GM19193 (cell line): ENCODE measurements around the gene ATP2C2.

Source experiments
- POLR2A ChIP-seq: IDR thresholded peaks from 4 replicates; pipeline ENCODE4 v1.6.1; 2011; ENCODE audit not compliant: insufficient read depth, insufficient read length; ENCODE audit errors: extremely low read depth

ATP2C2 gene, protein sequence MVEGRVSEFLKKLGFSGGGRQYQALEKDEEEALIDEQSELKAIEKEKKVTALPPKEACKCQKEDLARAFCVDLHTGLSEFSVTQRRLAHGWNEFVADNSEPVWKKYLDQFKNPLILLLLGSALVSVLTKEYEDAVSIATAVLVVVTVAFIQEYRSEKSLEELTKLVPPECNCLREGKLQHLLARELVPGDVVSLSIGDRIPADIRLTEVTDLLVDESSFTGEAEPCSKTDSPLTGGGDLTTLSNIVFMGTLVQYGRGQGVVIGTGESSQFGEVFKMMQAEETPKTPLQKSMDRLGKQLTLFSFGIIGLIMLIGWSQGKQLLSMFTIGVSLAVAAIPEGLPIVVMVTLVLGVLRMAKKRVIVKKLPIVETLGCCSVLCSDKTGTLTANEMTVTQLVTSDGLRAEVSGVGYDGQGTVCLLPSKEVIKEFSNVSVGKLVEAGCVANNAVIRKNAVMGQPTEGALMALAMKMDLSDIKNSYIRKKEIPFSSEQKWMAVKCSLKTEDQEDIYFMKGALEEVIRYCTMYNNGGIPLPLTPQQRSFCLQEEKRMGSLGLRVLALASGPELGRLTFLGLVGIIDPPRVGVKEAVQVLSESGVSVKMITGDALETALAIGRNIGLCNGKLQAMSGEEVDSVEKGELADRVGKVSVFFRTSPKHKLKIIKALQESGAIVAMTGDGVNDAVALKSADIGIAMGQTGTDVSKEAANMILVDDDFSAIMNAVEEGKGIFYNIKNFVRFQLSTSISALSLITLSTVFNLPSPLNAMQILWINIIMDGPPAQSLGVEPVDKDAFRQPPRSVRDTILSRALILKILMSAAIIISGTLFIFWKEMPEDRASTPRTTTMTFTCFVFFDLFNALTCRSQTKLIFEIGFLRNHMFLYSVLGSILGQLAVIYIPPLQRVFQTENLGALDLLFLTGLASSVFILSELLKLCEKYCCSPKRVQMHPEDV

DNA sequence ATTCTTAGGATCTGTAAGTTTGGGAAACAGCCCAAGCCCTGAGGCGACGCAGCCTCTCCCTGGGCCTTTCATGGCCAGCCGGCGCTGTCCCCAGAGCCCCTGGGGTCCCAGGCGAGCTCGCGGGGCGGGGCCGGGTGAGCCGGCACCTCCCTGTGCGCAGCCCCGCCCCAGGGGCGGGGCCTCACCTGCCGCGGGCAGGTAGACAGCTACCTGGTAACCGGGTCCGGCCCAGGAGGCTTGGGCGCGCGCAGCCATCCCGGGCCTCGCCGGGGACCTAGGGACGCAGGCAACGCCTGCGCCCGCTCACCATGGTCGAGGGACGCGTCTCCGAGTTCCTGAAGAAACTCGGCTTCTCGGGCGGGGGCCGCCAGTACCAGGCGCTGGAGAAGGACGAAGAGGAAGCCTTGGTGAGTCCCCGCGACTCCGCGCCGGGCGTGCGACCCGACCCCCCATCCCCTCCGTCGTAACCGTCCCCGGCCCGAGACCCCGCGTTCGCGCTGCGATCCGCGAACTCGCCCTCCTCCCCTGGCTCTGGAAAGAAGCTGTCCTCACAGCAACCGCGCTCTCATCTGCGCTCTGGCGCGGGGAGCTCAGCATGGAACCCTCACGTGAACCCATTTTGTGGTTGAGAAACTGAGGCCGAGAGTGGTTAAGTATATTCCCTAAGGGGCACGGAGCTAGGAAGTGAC, at the start of gene ATP2C2:
Gene ATP2C2, plus strand, starts transcription at position 231 of the 689 bp plus-strand sequence. Its CDS starts 78 bp downstream, at position 309.
- no peak for TF ChIP-seq POLR2A

DNA sequence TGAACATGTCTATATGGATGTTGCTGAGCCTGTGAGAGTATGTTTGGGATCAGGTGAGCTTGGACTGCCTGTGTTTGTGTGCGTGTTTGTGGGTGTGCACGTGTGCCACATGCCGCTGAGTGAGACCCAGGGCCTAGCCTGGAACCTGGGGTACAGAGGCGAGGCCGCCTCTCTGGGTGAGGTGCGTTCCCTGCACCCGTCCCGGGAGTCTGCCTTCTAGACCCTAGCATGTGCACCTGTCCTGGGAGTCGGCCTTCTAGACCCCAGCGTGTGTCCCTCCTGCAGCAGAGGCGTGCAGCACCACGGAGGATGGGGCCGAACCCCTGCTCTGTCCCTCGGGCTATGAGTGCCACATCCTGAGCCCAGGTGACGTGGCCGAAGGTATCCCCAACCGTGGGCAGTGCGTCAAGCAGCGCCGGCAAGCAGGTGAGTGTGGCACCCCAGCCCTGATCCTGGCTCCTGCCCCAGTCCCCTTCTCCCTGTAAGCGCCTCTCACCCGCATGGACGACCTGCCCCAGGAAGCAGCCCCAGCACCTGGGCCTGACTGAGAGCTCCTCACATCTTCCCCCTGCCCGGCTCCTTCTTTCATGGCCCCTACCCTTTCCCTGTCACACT, 49.1 kb upstream of the ATP2C2 start:
- TF ChIP-seq POLR2A: no peak

DNA sequence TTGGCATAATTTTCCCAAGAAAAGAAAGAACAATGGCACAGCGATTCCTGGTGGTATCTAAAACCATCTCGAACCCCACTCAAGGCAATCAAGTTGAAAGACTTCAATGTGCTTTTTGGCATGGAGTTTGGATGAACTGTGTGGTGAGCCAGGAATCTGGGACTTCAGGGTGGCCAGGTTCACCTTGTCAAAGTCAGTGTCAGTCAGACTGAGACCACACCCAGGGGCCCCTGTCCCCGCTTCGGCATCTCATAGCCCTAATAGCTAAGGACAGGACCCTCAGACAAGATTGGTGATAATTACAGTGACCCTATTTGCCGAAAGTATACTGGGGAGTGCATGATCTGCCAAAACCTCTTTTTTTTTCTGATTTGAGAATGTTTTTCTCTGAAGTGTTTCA, 47.8 kb upstream of the ATP2C2 start:
- TF ChIP-seq POLR2A: no peak

DNA sequence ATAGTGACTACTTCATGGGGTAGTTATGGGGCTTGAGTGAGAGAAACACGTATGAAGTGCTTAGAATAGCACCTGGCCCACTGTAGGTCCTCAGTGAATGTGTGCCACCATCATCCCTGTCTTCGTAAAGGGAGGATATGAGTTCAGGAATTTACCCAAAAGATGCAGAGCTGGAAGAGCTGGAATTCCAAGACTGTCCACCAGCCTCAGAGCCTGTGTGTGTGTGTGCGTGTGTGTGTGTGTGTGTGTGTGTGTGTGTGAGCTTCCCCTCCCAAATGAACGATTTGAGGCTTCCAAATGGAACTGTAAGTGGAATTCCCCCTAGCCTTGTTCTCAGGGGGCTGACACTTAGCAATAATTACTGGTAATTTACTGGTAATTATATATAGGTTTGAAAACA, 46.4 kb upstream of the ATP2C2 start:
- TF ChIP-seq POLR2A: no peak

DNA sequence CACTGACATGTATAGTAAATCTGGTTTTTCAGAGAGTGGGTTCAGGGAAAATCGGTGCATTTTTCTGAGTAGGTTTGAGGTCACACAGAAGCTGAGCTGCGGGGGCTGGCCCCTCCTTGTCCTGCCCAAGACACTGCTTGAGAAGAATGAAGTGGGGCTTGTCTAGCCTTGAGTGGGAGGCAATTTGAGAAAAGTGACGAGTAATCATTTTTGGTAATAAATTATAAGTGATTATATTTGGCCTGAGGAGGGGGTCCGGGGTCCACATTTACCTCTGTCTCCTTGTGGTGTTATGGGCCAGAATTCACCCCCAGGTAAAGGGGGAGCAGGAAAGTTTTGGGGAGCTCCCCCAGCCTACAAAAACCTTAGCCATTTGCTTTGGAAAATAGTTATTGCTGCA, 45.6 kb upstream of the ATP2C2 start:
- no peak for TF ChIP-seq POLR2A

DNA sequence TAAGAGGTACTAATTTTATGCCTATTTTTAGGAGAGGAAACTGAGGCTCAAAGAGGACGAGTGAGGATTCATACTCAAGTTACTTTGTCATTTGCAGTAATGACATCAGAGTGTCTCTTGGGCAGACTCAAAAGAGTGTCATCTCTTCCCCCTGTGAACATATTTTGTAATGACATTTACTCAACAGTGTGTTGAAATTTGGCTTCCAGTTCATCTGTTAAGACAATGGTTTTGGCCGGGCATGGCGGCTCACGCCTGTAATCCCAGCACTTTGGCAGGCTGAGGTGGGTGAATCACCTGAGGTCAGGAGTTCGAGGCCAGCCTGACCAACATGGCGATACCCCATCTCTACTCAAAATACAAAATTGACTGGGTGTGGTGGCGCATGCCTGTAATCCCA, 44.7 kb upstream of the ATP2C2 start:
- no peak for TF ChIP-seq POLR2A

DNA sequence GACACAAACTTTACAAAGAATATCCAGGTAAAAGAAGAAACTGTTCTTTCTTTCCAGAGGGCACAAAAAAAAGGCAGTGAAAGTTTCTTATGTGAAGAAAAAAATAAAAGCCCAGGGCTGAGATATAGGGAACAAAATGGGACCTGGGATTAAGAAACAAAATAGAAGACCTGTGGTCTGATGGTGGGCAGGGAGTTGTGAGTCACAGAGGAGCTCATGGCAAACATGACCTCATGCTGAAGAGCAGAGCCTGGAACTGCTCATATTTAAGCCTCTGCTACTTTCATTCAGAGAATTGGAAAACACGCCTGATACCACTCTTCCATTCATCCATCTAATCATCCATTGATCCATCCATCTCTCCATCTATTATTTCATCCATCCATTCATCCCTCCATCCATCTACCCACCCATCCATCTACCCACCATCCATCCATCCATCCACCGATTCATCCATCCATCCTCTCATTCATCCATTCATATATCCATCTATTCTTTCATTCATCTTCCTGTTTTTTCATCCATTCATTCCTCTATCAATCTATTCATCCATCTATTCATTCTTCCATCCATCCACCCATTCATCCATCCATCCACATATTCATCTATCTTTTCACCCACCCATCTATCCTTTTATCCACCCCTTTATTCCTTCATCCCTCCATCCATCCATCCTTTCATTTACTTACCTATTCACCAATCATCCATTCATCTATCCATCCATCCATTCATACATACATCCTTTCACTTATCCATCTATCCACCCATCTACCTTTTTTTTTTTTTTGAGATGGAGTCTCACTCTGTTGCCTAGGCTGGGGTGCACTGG, 43.7 kb upstream of the ATP2C2 start:
- no peak for TF ChIP-seq POLR2A

DNA sequence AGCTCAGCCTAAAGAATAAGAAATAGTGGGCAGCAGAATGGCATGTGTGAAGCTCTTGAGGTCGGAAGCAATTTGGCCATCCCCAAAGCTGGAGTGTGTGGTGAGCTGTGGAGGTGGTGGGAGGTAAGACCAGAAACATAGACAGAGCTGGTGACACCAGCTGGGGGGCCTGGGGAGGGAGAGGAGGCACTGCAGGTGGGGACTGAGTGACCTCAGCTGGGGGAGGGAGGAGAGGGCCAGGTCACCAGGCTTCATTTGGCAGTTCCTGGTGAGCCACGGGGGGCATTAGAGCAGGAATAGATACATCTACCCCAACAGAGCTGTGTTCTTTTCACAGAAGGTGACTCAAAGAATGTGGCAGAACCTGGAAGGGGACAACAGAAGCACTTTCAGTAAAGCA, 41.8 kb upstream of the ATP2C2 start:
- no peak for TF ChIP-seq POLR2A

DNA sequence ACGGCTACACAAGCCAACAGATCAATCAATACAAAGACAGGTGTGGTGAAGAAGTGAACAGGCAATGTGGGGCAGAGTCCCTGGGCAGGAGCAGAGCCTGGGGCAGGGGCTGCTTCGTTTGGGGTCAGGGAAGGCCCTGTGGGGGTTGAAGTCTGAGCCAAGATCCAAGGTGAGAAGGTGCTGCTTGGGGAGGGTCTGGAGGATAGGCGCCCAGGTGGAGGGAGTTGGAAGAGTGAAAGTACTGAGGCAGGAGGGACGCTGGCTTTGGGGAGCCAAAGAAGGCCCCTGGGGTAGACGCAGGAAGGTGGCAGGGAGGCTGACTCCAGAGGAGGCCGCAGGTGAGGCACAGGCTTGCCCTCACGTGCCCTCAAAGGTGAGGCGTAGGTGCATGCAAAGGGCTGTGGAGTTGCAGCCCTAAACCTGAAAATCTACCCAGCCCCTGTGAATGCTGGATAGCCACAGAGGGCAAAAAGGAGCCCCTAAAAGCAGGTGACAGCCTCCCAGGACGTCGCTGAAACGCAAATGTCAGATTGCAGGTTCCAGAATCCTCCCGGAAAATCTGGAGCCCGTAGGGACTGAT, 40.3 kb upstream of the ATP2C2 start:
- no peak for TF ChIP-seq POLR2A

DNA sequence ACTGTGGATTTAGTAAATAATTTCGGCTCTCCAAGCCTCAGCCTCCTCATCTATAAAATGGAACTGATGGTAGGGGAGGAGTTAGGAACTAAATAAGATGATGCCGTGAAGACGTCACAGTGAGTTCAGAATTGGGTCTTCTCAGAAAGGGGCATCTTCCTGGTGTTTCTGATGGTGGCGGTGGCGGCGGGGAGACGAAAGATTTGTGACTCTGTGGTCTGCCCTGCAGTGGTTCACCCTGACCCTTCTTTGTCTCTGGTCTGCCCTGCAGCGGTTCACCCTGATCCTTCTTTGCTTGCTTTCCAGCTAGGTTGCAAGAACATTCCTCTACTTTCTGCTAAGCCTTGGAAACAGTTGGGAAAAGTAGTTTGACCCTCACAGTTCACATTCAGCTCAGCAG, 39.3 kb upstream of the ATP2C2 start:
- TF ChIP-seq POLR2A: no peak

DNA sequence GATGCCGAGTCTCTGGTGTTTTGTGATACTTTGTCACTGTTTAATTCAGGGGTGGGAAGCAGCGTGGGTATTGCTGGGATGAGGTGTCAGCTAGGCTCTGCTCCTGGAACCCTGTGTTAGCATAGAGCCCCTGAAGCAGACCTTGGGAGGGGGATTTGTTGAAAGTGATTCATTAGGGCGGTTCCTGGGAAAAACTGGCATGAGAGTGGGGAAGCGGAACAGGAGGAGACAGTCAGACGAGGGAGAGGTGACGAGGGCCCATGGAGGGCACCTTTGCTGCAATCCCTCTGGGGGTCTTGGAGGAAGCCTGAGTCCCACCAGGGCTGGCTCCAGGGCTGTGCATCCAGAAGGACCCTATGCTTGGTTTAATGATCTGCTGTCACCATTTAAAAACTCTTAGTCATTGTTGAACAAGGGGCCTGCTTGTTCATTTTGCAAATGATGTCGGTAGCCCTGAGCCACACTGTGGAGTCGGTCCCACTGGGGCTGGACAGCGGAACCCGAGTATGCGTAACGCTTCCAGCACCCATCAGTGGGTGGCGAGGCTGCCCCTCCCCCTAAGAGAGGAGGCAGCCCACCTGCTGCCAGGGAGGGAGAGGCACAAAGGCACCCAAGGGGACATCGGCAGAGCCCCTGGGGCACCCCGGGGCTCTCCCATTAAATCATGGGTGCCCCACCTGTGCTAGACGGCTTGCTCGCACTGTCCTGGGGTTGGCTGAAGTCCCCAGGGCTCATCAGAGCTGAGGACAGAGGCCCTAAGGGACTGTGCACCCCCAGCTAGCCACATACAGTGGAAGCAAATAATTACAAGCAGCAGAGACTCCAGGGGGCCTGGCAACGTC, 38.3 kb upstream of the ATP2C2 start:
- TF ChIP-seq POLR2A: no peak

DNA sequence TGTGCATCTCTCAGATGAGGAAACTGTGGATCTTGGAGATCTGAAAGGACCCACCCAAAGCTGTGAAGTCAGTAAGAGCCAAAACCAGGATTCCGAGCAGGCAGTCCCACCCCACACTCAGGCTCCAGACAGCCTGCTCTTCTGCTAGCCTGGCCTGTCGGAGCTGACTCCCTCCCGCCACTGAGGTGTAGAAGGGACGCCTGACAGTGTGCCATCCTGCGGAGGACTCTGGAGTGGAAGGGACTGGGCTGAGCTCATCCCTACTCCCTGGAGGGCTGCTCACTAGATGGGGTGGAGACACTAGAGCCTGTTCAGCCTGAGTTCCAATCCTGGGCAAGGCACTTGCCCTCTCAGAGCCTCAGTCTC, 37.7 kb upstream of the ATP2C2 start:
- TF ChIP-seq POLR2A: no peak
